Transverse colon (tissue), 4 donors: ENCODE data around the gene BICD1.
A peak's percentile ranks its signal among the peaks of the same experiment; 100 is the strongest.

Source experiments
- POLR2A ChIP-seq: fragments of 450-650 bp; IDR thresholded peaks from one replicate; pipeline ENCODE4 v1.6.1; 2016; ENCODE audit warnings: antibody characterized with exemption, mild to moderate bottlenecking, moderate library complexity
- POLR2AphosphoS5 ChIP-seq, 3 donors: sonication (generic); formaldehyde crosslinking; IDR thresholded peaks; one replicate each; pipeline ENCODE4 v1.6.1; 2016; ENCODE audit warnings: antibody characterized with exemption in 3 of 3
- TF ChIP-seq, protein P1 (sequence below), 5 experiments: fragments of 200-600 bp in 3 of 5; fragments of 450-650 bp in 2 of 5; sonication (generic) in 3 of 5; IDR thresholded peaks; 1 replicate in 2 of 5; 2 replicates in 3 of 5; pipeline ENCODE4 v1.5.1; 2016 to 2017; ENCODE audit warnings: antibody characterized with exemption in 5 of 5, inconsistent platforms in 3 of 5, mild to moderate bottlenecking in 2 of 5, moderate library complexity in 1 of 5

DNA sequence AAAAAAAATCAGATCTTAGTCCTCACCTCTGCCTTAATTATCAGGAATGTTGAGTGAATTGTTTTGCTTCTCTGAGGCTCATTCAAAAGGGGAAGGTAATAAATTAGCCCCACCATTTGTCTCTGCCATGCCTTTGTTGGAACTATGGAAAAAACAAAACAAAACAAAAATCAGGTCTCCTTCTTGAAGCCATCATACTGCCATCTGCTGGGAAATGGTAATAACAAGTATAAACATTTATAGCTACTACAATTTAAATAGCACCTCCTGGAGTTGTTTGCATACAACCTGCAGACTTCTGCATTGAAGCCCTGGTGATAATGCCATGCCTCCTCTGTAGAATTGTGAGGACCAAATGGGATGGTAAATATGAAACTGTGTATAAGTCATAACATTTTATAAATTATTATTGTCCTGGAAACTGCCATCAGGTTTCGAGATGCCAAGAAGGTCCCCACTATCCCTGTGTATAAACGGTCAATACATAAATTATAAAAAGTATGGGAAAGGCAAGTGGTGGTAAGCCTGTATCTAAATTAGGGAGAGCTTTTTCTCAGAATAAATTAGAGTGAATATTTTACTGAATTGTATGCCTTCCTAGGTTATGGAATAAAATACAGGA, 205.5 kb downstream of the BICD1 start:
- TF ChIP-seq, protein P1, sequence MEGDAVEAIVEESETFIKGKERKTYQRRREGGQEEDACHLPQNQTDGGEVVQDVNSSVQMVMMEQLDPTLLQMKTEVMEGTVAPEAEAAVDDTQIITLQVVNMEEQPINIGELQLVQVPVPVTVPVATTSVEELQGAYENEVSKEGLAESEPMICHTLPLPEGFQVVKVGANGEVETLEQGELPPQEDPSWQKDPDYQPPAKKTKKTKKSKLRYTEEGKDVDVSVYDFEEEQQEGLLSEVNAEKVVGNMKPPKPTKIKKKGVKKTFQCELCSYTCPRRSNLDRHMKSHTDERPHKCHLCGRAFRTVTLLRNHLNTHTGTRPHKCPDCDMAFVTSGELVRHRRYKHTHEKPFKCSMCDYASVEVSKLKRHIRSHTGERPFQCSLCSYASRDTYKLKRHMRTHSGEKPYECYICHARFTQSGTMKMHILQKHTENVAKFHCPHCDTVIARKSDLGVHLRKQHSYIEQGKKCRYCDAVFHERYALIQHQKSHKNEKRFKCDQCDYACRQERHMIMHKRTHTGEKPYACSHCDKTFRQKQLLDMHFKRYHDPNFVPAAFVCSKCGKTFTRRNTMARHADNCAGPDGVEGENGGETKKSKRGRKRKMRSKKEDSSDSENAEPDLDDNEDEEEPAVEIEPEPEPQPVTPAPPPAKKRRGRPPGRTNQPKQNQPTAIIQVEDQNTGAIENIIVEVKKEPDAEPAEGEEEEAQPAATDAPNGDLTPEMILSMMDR (IDR thresholded peaks at IDR 0.05), result peak; percentile 44 to 65 (median 53)
- no peak for TF ChIP-seq POLR2AphosphoS5 (IDR thresholded peaks at IDR 0.05)
- TF ChIP-seq POLR2A, result no peak
